Glomerular visceral epithelial cell (primary cell): ENCODE measurements around the gene STN1.

Source experiments
- DNase-seq: peaks from one replicate; pipeline ENCODE4 v3.0.0-alpha.2; 2016; ENCODE audit errors: extremely low spot score

The STN1 gene

GRCh38 chr10:103918053-103918846, at the start of gene STN1:
Gene STN1, minus strand, starts transcription at chr10:103918184. Its CDS starts 590 bp downstream, at chr10:103917594.
- DNase-seq = peak; percentile 99

- DNase-seq = peak; percentile 44
These were observed 49.6 kb upstream of the STN1 start for GRCh38 chr10:103967448-103968071.

- peak; percentile 87 for DNase-seq
These were observed 48.9 kb upstream of the STN1 start, which contains the start of gene SLK for GRCh38 chr10:103966671-103967447. Gene SLK, plus strand, starts transcription at chr10:103967140. Its CDS starts 606 bp downstream, at chr10:103967746.

- no peak for DNase-seq
These were observed 42.1 kb upstream of the STN1 start for GRCh38 chr10:103960103-103960502.

GRCh38 chr10:103958996-103959395, 41.0 kb upstream of the STN1 start:
- DNase-seq = no peak

GRCh38 chr10:103954543-103954942, 36.6 kb upstream of the STN1 start:
- DNase-seq = no peak

GRCh38 chr10:103951942-103952341, 34.0 kb upstream of the STN1 start:
- no peak for DNase-seq

- no peak for DNase-seq
These were observed 33.2 kb upstream of the STN1 start for GRCh38 chr10:103951183-103951582.

- no peak for DNase-seq
These were observed 31.7 kb upstream of the STN1 start for GRCh38 chr10:103949728-103950127.

GRCh38 chr10:103947799-103948516, 30.0 kb upstream of the STN1 start:
- no peak for DNase-seq

GRCh38 chr10:103942866-103943265, 24.9 kb upstream of the STN1 start:
- DNase-seq = no peak

GRCh38 chr10:103941801-103942200, 23.8 kb upstream of the STN1 start:
- no peak for DNase-seq

GRCh38 chr10:103939522-103939921, 21.5 kb upstream of the STN1 start:
- no peak for DNase-seq

- DNase-seq = no peak
These were observed 18.0 kb upstream of the STN1 start for GRCh38 chr10:103936022-103936421.

GRCh38 chr10:103934308-103934707, 16.3 kb upstream of the STN1 start:
- no peak for DNase-seq

GRCh38 chr10:103933557-103934121, 15.7 kb upstream of the STN1 start:
- DNase-seq = no peak

GRCh38 chr10:103932971-103933370, 15.0 kb upstream of the STN1 start:
- no peak for DNase-seq

GRCh38 chr10:103932271-103932670, 14.3 kb upstream of the STN1 start:
- DNase-seq = no peak

GRCh38 chr10:103931603-103932002, 13.6 kb upstream of the STN1 start:
- no peak for DNase-seq

GRCh38 chr10:103930881-103931280, 12.9 kb upstream of the STN1 start:
- DNase-seq = no peak

- DNase-seq = no peak
These were observed 12.5 kb upstream of the STN1 start for GRCh38 chr10:103930449-103930848.
